ENCODE results near the gene CLIC5.

DNA sequence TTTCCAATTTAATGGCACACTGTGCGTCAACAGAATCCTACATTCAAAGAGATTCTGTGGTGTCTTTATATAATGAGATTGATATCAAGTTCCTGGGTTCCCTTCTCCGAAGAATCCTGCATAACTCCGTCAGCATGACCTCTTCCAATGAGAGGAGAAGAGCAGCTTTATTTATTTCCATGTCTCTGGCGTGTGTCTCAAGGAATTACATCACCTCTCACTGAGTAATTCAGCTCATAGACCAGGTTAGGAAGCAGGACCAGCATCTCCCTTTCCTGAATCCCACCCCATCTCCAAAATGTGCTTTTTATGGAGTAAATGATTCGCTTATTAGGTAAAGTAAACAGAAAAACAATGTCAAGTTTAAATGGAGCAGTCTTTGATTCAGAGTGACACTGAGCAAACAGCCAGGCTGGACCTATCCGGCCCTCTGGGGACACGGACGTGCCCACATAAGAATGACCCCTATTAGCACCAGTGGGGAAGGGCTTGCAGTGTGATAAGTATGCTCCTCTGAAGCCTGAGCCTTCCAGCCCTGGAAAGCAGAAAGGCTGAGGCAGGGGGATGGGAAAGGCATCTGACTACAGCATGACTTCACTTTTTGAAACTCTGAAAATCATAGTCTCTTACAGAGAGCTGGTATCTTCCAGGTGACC, 165.2 kb downstream of the CLIC5 start:
- TF ChIP-seq, protein P1, sequence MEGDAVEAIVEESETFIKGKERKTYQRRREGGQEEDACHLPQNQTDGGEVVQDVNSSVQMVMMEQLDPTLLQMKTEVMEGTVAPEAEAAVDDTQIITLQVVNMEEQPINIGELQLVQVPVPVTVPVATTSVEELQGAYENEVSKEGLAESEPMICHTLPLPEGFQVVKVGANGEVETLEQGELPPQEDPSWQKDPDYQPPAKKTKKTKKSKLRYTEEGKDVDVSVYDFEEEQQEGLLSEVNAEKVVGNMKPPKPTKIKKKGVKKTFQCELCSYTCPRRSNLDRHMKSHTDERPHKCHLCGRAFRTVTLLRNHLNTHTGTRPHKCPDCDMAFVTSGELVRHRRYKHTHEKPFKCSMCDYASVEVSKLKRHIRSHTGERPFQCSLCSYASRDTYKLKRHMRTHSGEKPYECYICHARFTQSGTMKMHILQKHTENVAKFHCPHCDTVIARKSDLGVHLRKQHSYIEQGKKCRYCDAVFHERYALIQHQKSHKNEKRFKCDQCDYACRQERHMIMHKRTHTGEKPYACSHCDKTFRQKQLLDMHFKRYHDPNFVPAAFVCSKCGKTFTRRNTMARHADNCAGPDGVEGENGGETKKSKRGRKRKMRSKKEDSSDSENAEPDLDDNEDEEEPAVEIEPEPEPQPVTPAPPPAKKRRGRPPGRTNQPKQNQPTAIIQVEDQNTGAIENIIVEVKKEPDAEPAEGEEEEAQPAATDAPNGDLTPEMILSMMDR (IDR thresholded peaks at IDR 0.05) = no peak
- no peak for TF ChIP-seq EP300 (IDR thresholded peaks at IDR 0.05)

Data from gastroesophageal sphincter (tissue), 3 donors.